K562 (cell line): Measurements from ENCODE around the gene CPE. TPM values are rescaled to one million over a fixed set of nuclear protein-coding genes. Genes with fewer than 3 reads are reported as not detected.

ENCODE experiments used
- ATAC-seq: fragments of 200-7000 bp; cut with Tn5 transposase; 3 replicates; pipeline ENCODE4 v1.9.1; 2020; ENCODE audit warnings: moderate library complexity
- BruUV-seq: library from RNA; stranded (reverse); fragments of 400-500 nt; replicated peaks from 2 replicates; lab custom pipeline; 2021; lab: Mats Ljungman, UMichigan
- CTCF ChIA-PET: fragments of 300-600 bp; formaldehyde crosslinking; extraction: SDS; loops from one replicate; lab custom pipeline; 2021; ENCODE audit warnings: low intra/inter-chr PET ratio; lab: Yijun Ruan, JAX
- POLR2A ChIA-PET: fragments of 300-600, 350-650 bp; sonication (Branson Sonifier 250); formaldehyde crosslinking; extraction: SDS; loops from one replicate; lab custom pipeline; 2021; ENCODE audit warnings: antibody characterized with exemption, inconsistent platforms; lab: Yijun Ruan, JAX
- DNase-seq, 4 experiments: peaks; one replicate each; pipeline versions ENCODE4 v3.0.0 to v3.0.0-alpha.2; 2011 to 2018; ENCODE audit warnings: low spot score in 3 of 4, mixed read lengths in 3 of 4; ENCODE audit errors: extremely low read depth in 1 of 4
- FAIRE-seq: peaks from 2 replicates; lab custom pipeline; 2011; peaks lifted over from hg19 to GRCh38; lab: Jason Lieb, UNC
- H2AFZ ChIP-seq: 2 replicates; pipeline ENCODE4 v1.6.0; 2011; ENCODE audit warnings: low read depth, low read length, control low read depth, inconsistent platforms
- H3K27ac ChIP-seq: fragments of 200-600 bp; 3 replicates; pipeline ENCODE4 v1.8.0; 2011; ENCODE audit warnings: low read depth, mild to moderate bottlenecking, control low read depth, inconsistent platforms, low read length, moderate library complexity, mixed read lengths; ENCODE audit errors: extremely low read depth
- H3K27me3 ChIP-seq, 2 experiments: fragments of 300-600 bp in 1 of 2; 2 replicates in 1 of 2; 3 replicates in 1 of 2; pipeline versions ENCODE4 v1.6.0 to v1.8.0; 2011; ENCODE audit warnings: inconsistent platforms in 2 of 2, low read length in 2 of 2, mild to moderate bottlenecking in 1 of 2, mixed read lengths in 1 of 2, moderate library complexity in 1 of 2; ENCODE audit not compliant: control insufficient read depth in 2 of 2, insufficient read depth in 2 of 2
- H3K36me3 ChIP-seq: fragments of 300-600 bp; 3 replicates; pipeline ENCODE4 v1.8.0; 2011; ENCODE audit warnings: mild to moderate bottlenecking, low read length, inconsistent platforms; ENCODE audit not compliant: control insufficient read depth, insufficient read depth
- H3K4me1 ChIP-seq, 2 experiments: fragments of 200-600 bp in 1 of 2; replicated peaks in 1 of 2; 2 replicates in 1 of 2; 3 replicates in 1 of 2; pipeline versions ENCODE4 v1.5.1 to v1.8.0; 2011; ENCODE audit warnings: inconsistent platforms in 2 of 2, low read length in 2 of 2, mild to moderate bottlenecking in 1 of 2, mixed read lengths in 1 of 2, moderate library complexity in 1 of 2; ENCODE audit not compliant: control insufficient read depth in 2 of 2, insufficient read depth in 2 of 2
- H3K4me2 ChIP-seq: 2 replicates; pipeline ENCODE4 v1.6.1; 2011; ENCODE audit warnings: low read length, control low read depth, inconsistent platforms, mixed read lengths; ENCODE audit not compliant: insufficient read depth
- H3K4me3 ChIP-seq: fragments of 200-600 bp; sonication (generic), shearing (Covaris generic); 2 replicates; pipeline ENCODE4 v1.5.1; 2016; ENCODE audit warnings: control low read depth, inconsistent platforms
- H3K79me2 ChIP-seq: fragments of 200-600 bp; 3 replicates; pipeline ENCODE4 v1.8.0; 2011; ENCODE audit warnings: low read length, inconsistent platforms; ENCODE audit not compliant: control insufficient read depth, insufficient read depth
- H3K9ac ChIP-seq, 2 experiments: 2 replicates each; pipeline versions ENCODE4 v1.6.0 to v1.6.1; 2011; ENCODE audit warnings: low read depth in 2 of 2, low read length in 2 of 2, control low read depth in 1 of 2, inconsistent platforms in 1 of 2, mild to moderate bottlenecking in 1 of 2, mixed read lengths in 1 of 2; ENCODE audit not compliant: insufficient read depth in 1 of 2
- H3K9me1 ChIP-seq: one replicate; pipeline ENCODE4 v1.6.0; 2011; ENCODE audit warnings: inconsistent platforms, mild to moderate bottlenecking, low read length, moderate library complexity; ENCODE audit not compliant: control insufficient read depth, insufficient read depth
- H3K9me3 ChIP-seq: replicated peaks from 2 replicates; pipeline ENCODE4 v1.5.1; 2011; ENCODE audit warnings: low read depth, low read length, inconsistent platforms; ENCODE audit not compliant: control insufficient read depth, insufficient read depth
- H4K20me1 ChIP-seq: replicated peaks from 2 replicates; pipeline ENCODE4 v1.6.1; 2011; ENCODE audit warnings: low read length, inconsistent platforms, mixed read lengths; ENCODE audit not compliant: control insufficient read depth, insufficient read depth
- FOXA3 ChIP-seq, 2 experiments: fragments of 450-650 bp in 1 of 2; sonication (generic) in 1 of 2; formaldehyde crosslinking; IDR thresholded peaks in 1 of 2; conservative IDR thresholded peaks in 1 of 2; 2 replicates each; pipeline versions ENCODE4 v1.4.0 to v1.8.0; 2020 to 2022; ENCODE audit warnings: mild to moderate bottlenecking in 2 of 2, missing genetic modification reagents in 1 of 2
- GTF2A2 ChIP-seq: IDR thresholded peaks from 2 replicates; pipeline ENCODE4 v1.6.1; 2016; ENCODE audit warnings: mild to moderate bottlenecking, missing genetic modification characterization, missing compliant biosample characterization
- HNRNPK ChIP-seq: fragments of 200-400 bp; formaldehyde crosslinking; IDR thresholded peaks from one replicate; pipeline ENCODE4 v1.6.1; 2018; ENCODE audit warnings: mild to moderate bottlenecking, low read depth, low read length; ENCODE audit not compliant: poor library complexity, severe bottlenecking
- NR1H2 ChIP-seq: sonication (generic); formaldehyde crosslinking; IDR thresholded peaks from 2 replicates; pipeline ENCODE4 v1.4.0; 2020; ENCODE audit warnings: mild to moderate bottlenecking, missing genetic modification reagents
- ZNF133 ChIP-seq: fragments of 250-450 bp; sonication (Bioruptor Pico); IDR thresholded peaks from 2 replicates; pipeline ENCODE4 v1.4.0; 2020; ENCODE audit warnings: mild to moderate bottlenecking
- WGBS: fragments of 100-300 bp; shearing (Covaris generic); methylation state at CpG from one replicate; pipeline ENCODE4 v1.1.6; 2016; ENCODE audit warnings: low coverage, mixed read lengths; ENCODE audit not compliant: insufficient coverage; ENCODE audit errors: missing lambda C conversion rate; 5-methylcytosine and 5-hydroxymethylcytosine counted together
- in situ Hi-C: fragments of 300-500 bp; cut with MboI; formaldehyde crosslinking; loops from 4 replicates; pipeline ENCODE4 v1.15.0; 2018; ENCODE audit warnings: inconsistent platforms, mixed read lengths
- intact Hi-C: fragments of 100-400 bp; cut with micrococcal nuclease; formaldehyde crosslinking; loops from 2 replicates; pipeline ENCODE4 v1.14.2; 2022
- polyA plus RNA-seq, 8 experiments: library from polyadenylated mRNA; depleted of rRNA in 4 of 8; stranded (reverse) in 5 of 8; unstranded in 3 of 8; fragments of >200 nt; fragmentation: Nextera tagmentation in 2 of 8; fragmentation: Illumina TruSeq in 1 of 8; extraction: Ambion mirVana in 2 of 8; extraction: Trizol in 1 of 8; gene quantifications; 2 replicates each; pipeline versions ENCODE4 v1.2.1 to v1.2.3, GENCODE V29; 2011 to 2014; ENCODE audit warnings: inconsistent platforms in 1 of 8, missing spikeins in 1 of 8
- total RNA-seq, 7 experiments: library from RNA; depleted of rRNA in 6 of 7; stranded (reverse); fragments of >200 nt in 6 of 7; fragmentation: Illumina TruSeq in 2 of 7; extraction: Trizol in 2 of 7; gene quantifications; 2 replicates each; pipeline versions ENCODE4 v1.2.1 to v1.2.3, GENCODE V29; 2011 to 2021; ENCODE audit warnings: low replicate concordance in 1 of 7
- TF ChIP-seq, protein P1 (sequence below): sonication (generic); formaldehyde crosslinking; IDR thresholded peaks from 2 replicates; pipeline ENCODE4 v1.8.0; 2022; ENCODE audit warnings: mild to moderate bottlenecking, missing genetic modification reagents
- TF ChIP-seq, protein P2 (sequence below): fragments of 450-650 bp; IDR thresholded peaks from 2 replicates; pipeline ENCODE4 v1.7.1; 2018; ENCODE audit warnings: mild to moderate bottlenecking, low read depth; ENCODE audit not compliant: partially characterized antibody
- TF ChIP-seq, protein P3 (sequence below): sonication (generic); formaldehyde crosslinking; IDR thresholded peaks from 2 replicates; pipeline ENCODE4 v1.8.0; 2022; ENCODE audit warnings: mild to moderate bottlenecking, low read depth, missing genetic modification reagents
- TF ChIP-seq, protein P4 (sequence below), 3 experiments: IDR thresholded peaks in 2 of 3; conservative IDR thresholded peaks in 1 of 3; 2 replicates each; pipeline ENCODE4 v1.5.1; 2011 to 2012; ENCODE audit warnings: low read length in 3 of 3, mild to moderate bottlenecking in 3 of 3, control low read depth in 2 of 3, improper control_type of control experiment in 1 of 3, inconsistent platforms in 1 of 3, low read depth in 1 of 3, mixed read lengths in 1 of 3, moderate library complexity in 1 of 3; ENCODE audit not compliant: insufficient read depth in 2 of 3

Gene CPE
- total and polyA plus RNA-seq, 9 of the 15 experiments (the other 6 are each of a cell fraction or from before 2014, with no cell fraction given) = 0.04 to 0.16 (median 0.06) TPM; not detected in 4

DNA sequence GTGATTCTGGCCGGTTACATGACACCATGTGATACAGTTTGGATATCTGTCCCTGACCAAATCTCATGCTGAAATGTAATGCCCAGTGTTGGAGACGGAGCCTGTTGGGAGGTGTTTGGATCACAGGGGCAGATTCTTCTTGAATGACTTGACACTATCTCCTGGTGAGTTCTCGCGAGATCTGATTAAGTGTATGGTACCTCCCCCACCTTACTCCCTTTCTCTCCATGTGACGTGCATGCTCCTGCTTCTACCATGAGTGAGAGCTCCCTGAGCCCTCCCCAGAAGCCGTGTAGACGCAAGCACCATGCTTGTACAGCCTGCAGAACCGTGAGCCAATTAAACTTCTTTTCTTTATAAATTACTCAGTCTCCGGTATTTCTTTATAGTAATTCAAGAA, 23.6 kb downstream of the CPE start (continued):
- TF ChIP-seq FOXA3 (CRISPR knock-in tag; conservative IDR thresholded peaks at IDR 0.05 in 1 of 2, IDR thresholded peaks at IDR 0.05 in 1 of 2) = no peak
- TF ChIP-seq GTF2A2 (tag) = no peak

DNA sequence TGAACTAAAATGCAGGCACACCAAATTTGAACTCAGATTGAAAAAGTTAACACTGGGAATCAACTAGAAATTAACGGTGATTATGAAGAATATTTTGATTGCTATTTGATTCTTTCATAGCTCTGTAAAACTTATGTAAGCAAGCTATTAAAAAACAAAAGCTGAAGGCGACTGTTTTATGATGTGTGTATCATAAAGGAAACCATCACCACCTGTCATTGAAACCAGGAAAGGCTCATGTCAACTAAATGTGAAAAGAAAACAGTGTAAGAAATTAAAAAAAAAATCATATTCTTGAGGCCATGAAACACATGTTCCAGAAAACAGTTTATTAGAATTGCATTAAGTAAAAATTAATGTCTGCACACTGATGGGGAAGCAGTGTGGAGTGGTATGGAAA, 24.2 kb downstream of the CPE start:
- Histone ChIP-seq H3K4me3 (no peak overlapping the region), H3K27ac (no peak overlapping the region), H3K79me2 (no peaks in the 10 kb centered on the region), H3K9ac (no peak overlapping the region), H3K36me3 (no peaks in the 10 kb centered on the region), H3K27me3 (peaks cover 0 to 4% of the 10 kb centered on the region in 2 experiments; a peak in 3 of 5 replicates), H3K4me2 (no peak overlapping the region), H3K9me1 (no peaks in the 10 kb centered on the region), H3K9me3 (no peaks in the 10 kb centered on the region), H4K20me1 (no peaks in the 10 kb centered on the region), H2AFZ (no peak overlapping the region; the same call in 1 of the 2 replicates), H3K4me1 (no peaks in the 10 kb centered on the region)
- FAIRE-seq = no peak
- intact Hi-C loops (loop anchor here (5.0 kb wide), 1 partner anchor 271 kb away; no protein-coding TSS in a partner anchor), in situ Hi-C loops (no loop called here)
- WGBS = 7% methylated on average over 2 of the region's 2 CpGs
- no peak for ATAC-seq
- ChIA-PET POLR2A (interaction anchor here (1.0 kb wide), 1 partner anchor 11 kb away, joined by 4 read pairs; no protein-coding TSS in a partner anchor), CTCF (no interaction called here)
- DNase-seq = no peak
- no TSS peak for BruUV-seq
- TF ChIP-seq, protein P1, sequence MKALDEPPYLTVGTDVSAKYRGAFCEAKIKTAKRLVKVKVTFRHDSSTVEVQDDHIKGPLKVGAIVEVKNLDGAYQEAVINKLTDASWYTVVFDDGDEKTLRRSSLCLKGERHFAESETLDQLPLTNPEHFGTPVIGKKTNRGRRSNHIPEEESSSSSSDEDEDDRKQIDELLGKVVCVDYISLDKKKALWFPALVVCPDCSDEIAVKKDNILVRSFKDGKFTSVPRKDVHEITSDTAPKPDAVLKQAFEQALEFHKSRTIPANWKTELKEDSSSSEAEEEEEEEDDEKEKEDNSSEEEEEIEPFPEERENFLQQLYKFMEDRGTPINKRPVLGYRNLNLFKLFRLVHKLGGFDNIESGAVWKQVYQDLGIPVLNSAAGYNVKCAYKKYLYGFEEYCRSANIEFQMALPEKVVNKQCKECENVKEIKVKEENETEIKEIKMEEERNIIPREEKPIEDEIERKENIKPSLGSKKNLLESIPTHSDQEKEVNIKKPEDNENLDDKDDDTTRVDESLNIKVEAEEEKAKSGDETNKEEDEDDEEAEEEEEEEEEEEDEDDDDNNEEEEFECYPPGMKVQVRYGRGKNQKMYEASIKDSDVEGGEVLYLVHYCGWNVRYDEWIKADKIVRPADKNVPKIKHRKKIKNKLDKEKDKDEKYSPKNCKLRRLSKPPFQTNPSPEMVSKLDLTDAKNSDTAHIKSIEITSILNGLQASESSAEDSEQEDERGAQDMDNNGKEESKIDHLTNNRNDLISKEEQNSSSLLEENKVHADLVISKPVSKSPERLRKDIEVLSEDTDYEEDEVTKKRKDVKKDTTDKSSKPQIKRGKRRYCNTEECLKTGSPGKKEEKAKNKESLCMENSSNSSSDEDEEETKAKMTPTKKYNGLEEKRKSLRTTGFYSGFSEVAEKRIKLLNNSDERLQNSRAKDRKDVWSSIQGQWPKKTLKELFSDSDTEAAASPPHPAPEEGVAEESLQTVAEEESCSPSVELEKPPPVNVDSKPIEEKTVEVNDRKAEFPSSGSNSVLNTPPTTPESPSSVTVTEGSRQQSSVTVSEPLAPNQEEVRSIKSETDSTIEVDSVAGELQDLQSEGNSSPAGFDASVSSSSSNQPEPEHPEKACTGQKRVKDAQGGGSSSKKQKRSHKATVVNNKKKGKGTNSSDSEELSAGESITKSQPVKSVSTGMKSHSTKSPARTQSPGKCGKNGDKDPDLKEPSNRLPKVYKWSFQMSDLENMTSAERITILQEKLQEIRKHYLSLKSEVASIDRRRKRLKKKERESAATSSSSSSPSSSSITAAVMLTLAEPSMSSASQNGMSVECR (CRISPR knock-in tag) = no peak
- TF ChIP-seq, protein P2, sequence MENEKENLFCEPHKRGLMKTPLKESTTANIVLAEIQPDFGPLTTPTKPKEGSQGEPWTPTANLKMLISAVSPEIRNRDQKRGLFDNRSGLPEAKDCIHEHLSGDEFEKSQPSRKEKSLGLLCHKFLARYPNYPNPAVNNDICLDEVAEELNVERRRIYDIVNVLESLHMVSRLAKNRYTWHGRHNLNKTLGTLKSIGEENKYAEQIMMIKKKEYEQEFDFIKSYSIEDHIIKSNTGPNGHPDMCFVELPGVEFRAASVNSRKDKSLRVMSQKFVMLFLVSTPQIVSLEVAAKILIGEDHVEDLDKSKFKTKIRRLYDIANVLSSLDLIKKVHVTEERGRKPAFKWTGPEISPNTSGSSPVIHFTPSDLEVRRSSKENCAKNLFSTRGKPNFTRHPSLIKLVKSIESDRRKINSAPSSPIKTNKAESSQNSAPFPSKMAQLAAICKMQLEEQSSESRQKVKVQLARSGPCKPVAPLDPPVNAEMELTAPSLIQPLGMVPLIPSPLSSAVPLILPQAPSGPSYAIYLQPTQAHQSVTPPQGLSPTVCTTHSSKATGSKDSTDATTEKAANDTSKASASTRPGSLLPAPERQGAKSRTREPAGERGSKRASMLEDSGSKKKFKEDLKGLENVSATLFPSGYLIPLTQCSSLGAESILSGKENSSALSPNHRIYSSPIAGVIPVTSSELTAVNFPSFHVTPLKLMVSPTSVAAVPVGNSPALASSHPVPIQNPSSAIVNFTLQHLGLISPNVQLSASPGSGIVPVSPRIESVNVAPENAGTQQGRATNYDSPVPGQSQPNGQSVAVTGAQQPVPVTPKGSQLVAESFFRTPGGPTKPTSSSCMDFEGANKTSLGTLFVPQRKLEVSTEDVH = no peak
- TF ChIP-seq NR1H2 (no peak), HNRNPK (no peak), ZNF133 (CRISPR knock-in tag) (no peak)
- TF ChIP-seq, protein P3, sequence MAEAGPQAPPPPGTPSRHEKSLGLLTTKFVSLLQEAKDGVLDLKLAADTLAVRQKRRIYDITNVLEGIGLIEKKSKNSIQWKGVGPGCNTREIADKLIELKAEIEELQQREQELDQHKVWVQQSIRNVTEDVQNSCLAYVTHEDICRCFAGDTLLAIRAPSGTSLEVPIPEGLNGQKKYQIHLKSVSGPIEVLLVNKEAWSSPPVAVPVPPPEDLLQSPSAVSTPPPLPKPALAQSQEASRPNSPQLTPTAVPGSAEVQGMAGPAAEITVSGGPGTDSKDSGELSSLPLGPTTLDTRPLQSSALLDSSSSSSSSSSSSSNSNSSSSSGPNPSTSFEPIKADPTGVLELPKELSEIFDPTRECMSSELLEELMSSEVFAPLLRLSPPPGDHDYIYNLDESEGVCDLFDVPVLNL (CRISPR knock-in tag) = no peak
- TF ChIP-seq, protein P4, sequence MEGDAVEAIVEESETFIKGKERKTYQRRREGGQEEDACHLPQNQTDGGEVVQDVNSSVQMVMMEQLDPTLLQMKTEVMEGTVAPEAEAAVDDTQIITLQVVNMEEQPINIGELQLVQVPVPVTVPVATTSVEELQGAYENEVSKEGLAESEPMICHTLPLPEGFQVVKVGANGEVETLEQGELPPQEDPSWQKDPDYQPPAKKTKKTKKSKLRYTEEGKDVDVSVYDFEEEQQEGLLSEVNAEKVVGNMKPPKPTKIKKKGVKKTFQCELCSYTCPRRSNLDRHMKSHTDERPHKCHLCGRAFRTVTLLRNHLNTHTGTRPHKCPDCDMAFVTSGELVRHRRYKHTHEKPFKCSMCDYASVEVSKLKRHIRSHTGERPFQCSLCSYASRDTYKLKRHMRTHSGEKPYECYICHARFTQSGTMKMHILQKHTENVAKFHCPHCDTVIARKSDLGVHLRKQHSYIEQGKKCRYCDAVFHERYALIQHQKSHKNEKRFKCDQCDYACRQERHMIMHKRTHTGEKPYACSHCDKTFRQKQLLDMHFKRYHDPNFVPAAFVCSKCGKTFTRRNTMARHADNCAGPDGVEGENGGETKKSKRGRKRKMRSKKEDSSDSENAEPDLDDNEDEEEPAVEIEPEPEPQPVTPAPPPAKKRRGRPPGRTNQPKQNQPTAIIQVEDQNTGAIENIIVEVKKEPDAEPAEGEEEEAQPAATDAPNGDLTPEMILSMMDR (IDR thresholded peaks at IDR 0.05 in 2 of 3, conservative IDR thresholded peaks at IDR 0.05 in 1 of 3; ENCODE audit: insufficient read depth in 2 of 3, low read depth in 1 of 3, low read length in 3 of 3) = no peak
